Breast epithelium (tissue), 4 donors: ENCODE results near the gene ABHD13. TPM values are rescaled to one million over a fixed set of nuclear protein-coding genes. Genes with fewer than 3 reads are reported as not detected.

Source experiments
- DNase-seq, 2 donors: peaks; one replicate each; pipeline ENCODE4 v3.0.0-alpha.2; 2019; ENCODE audit warnings: low spot score in 2 of 2
- H3K27ac ChIP-seq, 2 donors: fragments of 200-600 bp; sonication (generic) in 1 of 2; one replicate each; pipeline ENCODE4 v1.5.1; 2016 to 2019; ENCODE audit warnings: mild to moderate bottlenecking in 1 of 2
- H3K27me3 ChIP-seq, 2 donors: fragments of 200-600 bp; sonication (generic) in 1 of 2; one replicate each; pipeline versions ENCODE4 v1.5.1 to v1.6.0; 2017 to 2019; ENCODE audit warnings: control low read depth in 1 of 2, mild to moderate bottlenecking in 1 of 2
- H3K36me3 ChIP-seq: fragments of 200-600 bp; one replicate; pipeline ENCODE4 v1.5.1; 2019
- H3K4me1 ChIP-seq, 2 donors: fragments of 200-600 bp; sonication (generic); one replicate each; pipeline ENCODE4 v1.5.1; 2016 to 2019; ENCODE audit warnings: control low read depth in 1 of 2
- H3K4me3 ChIP-seq, 3 donors: fragments of 200-600 bp; sonication (generic); 1 replicate in 2 of 3; 2 replicates in 1 of 3; pipeline ENCODE4 v1.5.1; 2016 to 2019; ENCODE audit warnings: mild to moderate bottlenecking in 3 of 3, moderate library complexity in 2 of 3
- H3K9me3 ChIP-seq, 2 donors: fragments of 200-600 bp; sonication (generic) in 1 of 2; one replicate each; pipeline ENCODE4 v1.5.1; 2016 to 2019; ENCODE audit warnings: control low read depth in 1 of 2
- CTCF ChIP-seq, 3 donors: fragments of 450-650 bp; IDR thresholded peaks; one replicate each; pipeline ENCODE4 v1.5.1; 2016 to 2017; ENCODE audit warnings: antibody characterized with exemption in 3 of 3, mild to moderate bottlenecking in 3 of 3, moderate library complexity in 3 of 3
- POLR2A ChIP-seq: fragments of 450-650 bp; IDR thresholded peaks from one replicate; pipeline ENCODE4 v1.6.1; 2016; ENCODE audit warnings: antibody characterized with exemption, mild to moderate bottlenecking, moderate library complexity
- POLR2AphosphoS5 ChIP-seq, 3 donors: sonication (generic); formaldehyde crosslinking; IDR thresholded peaks; one replicate each; pipeline ENCODE4 v1.6.1; 2017; ENCODE audit warnings: antibody characterized with exemption in 3 of 3
- intact Hi-C: fragments of 100-400 bp; cut with DNase I; formaldehyde crosslinking; loops from one replicate; pipeline ENCODE4 v1.15.1; 2023; ENCODE audit warnings: low total_unique reads
- total RNA-seq, 3 donors: library from RNA; depleted of rRNA; stranded (reverse); fragments of >200 nt; gene quantifications; one replicate each; pipeline ENCODE4 v1.1.0, GENCODE V29; 2016

The ABHD13 gene
- total RNA-seq = 10 to 100 TPM in 2 of 3 donors, 1 to 10 TPM in 1; 9.9 to 20.5 (median 14.4) TPM

DNA sequence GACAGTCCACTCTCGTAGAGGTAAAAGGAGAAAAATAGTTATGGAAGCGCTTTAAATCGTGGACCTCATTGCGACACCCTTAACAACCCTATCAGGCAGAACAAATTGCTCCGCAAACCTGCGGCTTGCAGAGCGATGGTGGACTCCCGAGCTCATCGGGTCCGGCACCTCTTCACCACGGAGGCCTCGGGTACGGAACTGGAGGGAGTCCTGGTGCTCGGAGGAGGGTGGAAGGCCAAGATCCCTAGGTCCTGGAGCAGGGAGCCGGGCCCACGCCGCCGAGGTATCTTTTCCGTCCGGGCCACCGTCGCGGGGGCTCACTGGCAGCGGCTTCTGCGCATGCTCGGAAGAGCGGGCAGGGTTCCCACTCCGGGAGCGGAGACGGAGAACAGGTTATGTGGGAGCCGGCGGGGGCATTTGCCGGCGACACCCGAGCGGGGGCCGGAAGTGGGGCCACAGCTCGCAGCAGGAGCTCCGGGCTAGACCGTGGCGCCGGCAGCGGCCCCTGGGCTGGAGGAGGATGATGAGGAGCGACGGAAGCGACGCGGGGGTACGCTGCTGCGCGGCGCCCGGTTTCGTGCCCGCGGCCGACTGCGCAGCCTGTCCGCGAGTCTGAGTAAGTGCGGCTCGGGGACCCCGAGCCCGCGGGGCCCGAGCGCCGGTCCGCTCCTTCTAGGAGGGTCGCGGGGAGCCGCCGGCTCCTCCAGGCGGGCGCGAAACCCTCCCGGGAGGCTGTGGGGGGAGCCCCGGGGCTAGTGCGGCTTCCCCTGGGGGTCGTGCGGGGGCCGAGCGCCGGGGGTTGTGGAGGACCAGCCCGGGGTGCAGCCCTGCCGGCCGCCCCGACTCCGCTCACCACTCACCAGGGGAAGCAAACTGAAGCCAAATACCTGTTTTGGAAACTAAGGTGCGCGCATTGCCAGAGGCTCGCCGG is at the start of gene ABHD13:
Gene ABHD13, plus strand, starts transcription at position 349 of the 931 bp plus-strand sequence. CDS start 10,827 bp downstream, outside the sequence.
- Histone ChIP-seq H3K4me3 (peak within 1 kb of the TSS; percentile 94 to 99 (median 98)), H3K27ac (peak within 1 kb of the TSS; percentile 90 to 94), H3K4me1 (peaks cover 0 to 4% of the 10 kb centered on the region in 2 donors), H3K36me3 (no peaks in the 10 kb centered on the region), H3K9me3 (no peaks in the 10 kb centered on the region), H3K27me3 (no peaks in the 10 kb centered on the region)
- intact Hi-C loops = no loop called here
- TF ChIP-seq POLR2AphosphoS5 (IDR thresholded peaks at IDR 0.05) (peak; percentile 77 to 88 (median 85)), POLR2A (no peak), CTCF (IDR thresholded peaks at IDR 0.05) (no peak)
- peak; percentile 77 to 86 for DNase-seq

- Histone ChIP-seq H3K4me3 (no peak overlapping the region), H3K27me3 (no peaks in the 10 kb centered on the region), H3K4me1 (no peaks in the 10 kb centered on the region), H3K36me3 (no peaks in the 10 kb centered on the region), H3K9me3 (peaks cover 11 to 15% of the 10 kb centered on the region in 2 donors), H3K27ac (no peak overlapping the region)
- no peak for TF ChIP-seq CTCF (IDR thresholded peaks at IDR 0.05)
- no peak for TF ChIP-seq POLR2A
- TF ChIP-seq POLR2AphosphoS5 (IDR thresholded peaks at IDR 0.05) = no peak
- intact Hi-C loops = no loop called here
- DNase-seq = no peak
Measured at GRCh38 chr13:108168929-108169328, 49.3 kb upstream of the ABHD13 start.

DNA sequence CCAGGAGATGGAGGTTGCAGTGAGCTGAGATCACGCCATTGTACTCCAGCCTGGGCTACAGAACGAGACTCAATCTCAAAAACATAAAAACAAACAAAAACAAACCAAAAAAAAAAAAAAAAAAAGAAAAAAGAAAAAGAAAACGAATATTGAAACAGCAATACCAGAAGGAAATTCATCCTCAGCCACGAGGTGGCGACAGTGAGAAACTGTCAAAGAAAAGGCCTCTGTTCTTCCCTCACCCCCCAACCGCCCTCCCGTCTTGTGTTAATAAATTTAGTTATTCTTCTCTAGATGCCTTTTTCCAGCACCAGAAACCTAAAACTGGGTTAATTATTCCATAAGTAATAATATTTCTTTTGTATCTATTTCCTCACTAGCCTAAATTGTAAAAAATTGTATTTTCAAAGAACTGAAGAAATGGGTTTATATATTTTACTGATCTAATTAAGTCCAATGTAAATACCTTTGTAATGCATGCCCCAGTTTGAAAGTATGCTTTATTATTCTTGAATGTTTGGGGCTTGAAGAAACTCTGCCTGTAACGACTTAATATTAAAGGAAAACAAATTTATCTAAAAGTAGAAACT is 41.4 kb upstream of the ABHD13 start:
- intact Hi-C loops = no loop called here
- Histone ChIP-seq H3K4me3 (no peak overlapping the region), H3K36me3 (no peaks in the 10 kb centered on the region), H3K4me1 (no peaks in the 10 kb centered on the region), H3K27me3 (no peaks in the 10 kb centered on the region), H3K9me3 (peaks cover 11 to 13% of the 10 kb centered on the region in 2 donors), H3K27ac (no peak overlapping the region)
- DNase-seq = no peak
- TF ChIP-seq CTCF (IDR thresholded peaks at IDR 0.05) = no peak

DNA sequence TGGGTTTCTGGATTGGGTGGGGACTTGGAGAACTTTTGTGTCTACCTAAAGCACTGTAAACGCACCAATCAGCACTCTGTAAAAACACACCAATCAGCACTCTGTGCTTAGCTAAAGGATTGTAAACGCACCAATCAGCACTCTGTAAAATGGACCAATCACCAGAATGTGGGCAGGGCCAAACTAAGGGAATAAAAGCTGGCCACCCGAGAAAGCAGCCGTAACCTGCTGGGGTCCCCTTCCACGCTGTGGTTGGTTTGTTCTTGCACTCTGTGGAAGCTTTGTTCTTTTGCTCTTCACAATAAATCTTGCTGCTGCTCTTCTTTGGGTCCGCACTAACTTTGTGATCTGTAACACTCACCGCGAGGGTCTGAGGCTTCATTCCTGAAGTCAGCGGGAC is 40.1 kb upstream of the ABHD13 start:
- DNase-seq = no peak
- no peak for TF ChIP-seq POLR2AphosphoS5 (IDR thresholded peaks at IDR 0.05)
- no peak for TF ChIP-seq CTCF (IDR thresholded peaks at IDR 0.05)
- TF ChIP-seq POLR2A = no peak
- H3K27ac ChIP-seq = no peak overlapping the region
- H3K4me1 ChIP-seq = no peaks in the 10 kb centered on the region
- no peaks in the 10 kb centered on the region for H3K27me3 ChIP-seq
- H3K4me3 ChIP-seq = no peak overlapping the region
- intact Hi-C loops = no loop called here
- H3K36me3 ChIP-seq = no peaks in the 10 kb centered on the region
- H3K9me3 ChIP-seq = peaks cover 8 to 13% of the 10 kb centered on the region in 2 donors

DNA sequence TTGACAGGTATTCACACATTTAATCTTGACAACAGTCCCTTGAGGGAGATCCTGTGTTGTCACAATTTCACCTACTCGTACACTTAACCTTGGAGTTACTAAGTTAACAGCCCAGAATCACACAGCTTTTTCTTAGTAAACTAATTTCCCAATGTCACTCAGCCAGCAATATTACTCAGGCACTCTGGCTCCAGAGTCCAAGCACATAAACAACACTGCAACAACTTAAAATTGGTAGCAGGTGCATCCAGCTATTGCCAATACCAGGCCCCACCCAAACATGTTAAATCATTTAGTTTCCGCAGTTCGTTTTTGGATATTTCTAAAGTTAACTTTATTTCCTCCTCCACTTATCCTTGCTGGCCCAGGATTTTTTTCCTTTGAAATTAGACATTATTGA is 35.5 kb upstream of the ABHD13 start:
- Histone ChIP-seq H3K4me3 (no peak overlapping the region), H3K27ac (no peak overlapping the region)
- TF ChIP-seq POLR2AphosphoS5 (IDR thresholded peaks at IDR 0.05) (no peak), CTCF (IDR thresholded peaks at IDR 0.05) (no peak), POLR2A (no peak)

More for the DNA sequence above, 35.5 kb upstream of the ABHD13 start:
- DNase-seq = no peak
- Histone ChIP-seq H3K27me3 (no peaks in the 10 kb centered on the region), H3K4me1 (no peaks in the 10 kb centered on the region), H3K36me3 (no peaks in the 10 kb centered on the region), H3K9me3 (no peaks in the 10 kb centered on the region)
- intact Hi-C loops = no loop called here
